ENCODE results near the gene ADAMTS16.
"Not testable (repeated sequence)": the region's sequence is repeated elsewhere in the genome, so short reads cannot be mapped to it uniquely, and the experiment has no call there.

The ADAMTS16 gene

DNA sequence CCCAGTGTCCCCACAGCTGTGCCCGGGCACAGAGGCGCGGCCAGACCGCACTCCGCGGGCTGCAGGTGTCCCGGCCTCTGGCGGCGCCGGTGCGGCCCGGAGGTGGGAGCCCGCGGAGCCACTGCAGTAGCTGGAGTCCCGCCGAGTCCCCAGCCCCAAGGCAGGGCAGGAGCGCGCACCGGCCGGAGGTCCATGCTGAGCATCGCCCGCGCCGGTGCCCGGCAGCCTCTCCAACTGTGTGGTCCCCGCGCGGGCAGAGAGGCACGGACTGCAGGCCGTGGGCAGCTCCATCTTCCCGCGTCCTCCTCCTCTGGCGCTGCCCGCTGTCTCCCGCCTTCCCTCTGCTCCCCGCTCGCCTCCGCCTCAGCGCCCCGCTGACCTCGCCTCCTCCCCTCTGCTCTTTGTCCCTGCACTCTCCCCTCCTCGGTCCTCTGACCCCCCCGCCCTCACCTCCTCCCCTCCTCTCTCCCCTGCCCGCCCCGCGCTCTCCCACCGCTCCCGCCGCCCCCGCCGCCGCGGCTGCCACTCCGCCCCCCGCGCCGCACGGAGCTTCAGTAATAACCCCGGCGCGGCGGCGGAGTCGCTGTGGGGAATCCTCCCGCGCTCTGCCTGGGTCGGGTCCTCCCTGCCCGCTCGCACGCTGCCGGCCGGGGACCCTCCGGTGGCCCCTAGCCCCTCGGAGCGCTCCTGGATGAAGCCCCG is at the start of gene ADAMTS16:
TSS of gene ADAMTS16 (plus strand) at position 554 of the 702 bp plus-strand sequence. CDS start at position 692, 138 bp downstream.
- DNase-seq: no peak

DNA sequence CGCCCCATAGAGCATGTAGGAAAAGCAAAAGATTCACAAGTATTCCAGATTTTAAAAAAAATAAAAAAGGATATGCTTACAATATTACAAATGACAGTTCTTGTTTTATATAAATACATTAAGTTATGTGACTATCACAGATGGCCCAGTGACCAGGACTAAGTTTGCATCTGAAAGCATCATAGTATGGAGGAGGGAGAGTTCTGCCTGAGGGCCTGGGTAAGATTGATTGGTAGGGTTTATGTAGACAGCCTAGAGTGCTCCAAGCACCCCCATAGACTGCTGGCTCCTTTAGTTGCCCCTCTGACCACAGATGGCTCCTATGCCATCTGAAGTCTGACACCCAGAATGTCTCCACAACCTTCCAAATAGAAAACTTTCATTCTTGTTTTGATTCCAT is 48.0 kb upstream of the ADAMTS16 start:
- DNase-seq: no peak

- no peak for DNase-seq
Measured at GRCh38 chr5:5100635-5101034, 39.5 kb upstream of the ADAMTS16 start.

- DNase-seq: no peak
Measured at GRCh38 chr5:5101676-5102075, 38.5 kb upstream of the ADAMTS16 start.

DNA sequence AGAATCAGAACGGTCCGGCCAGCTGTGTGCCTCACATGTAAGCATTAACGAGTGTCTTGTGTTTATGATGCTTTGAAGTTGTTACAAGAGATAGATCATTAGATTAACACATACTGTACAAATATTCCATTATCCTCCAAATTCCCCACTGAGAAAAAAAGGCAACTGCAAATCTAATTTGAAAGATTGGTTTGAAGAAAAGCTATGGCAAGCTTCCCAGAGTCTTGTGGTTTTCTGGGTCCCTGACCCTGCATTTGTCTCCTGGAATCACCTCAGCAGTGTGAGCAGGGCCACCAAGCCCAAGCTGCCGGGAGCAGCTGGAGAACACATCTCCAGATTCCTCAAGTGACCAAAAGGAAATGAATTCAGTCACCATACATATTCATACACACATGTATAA is 36.9 kb upstream of the ADAMTS16 start:
- DNase-seq: no peak

DNA sequence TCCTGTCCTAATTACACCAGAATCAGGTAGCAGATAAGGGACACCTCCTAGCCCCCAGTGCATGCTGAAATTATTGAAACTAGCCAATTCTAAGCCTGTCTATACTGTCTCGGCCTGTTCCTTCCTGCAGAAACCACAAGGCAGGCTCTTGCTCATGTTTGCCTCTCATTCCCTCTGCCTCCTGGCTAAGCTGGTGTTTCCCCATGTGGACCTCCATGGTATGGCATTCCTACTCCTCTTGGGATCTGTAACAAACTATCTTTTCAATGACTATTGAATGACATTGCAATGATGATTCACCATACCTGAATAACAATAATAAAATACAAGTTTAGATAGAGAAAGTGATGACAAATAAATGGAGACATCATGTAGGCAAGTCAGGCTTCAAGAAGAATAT is 35.6 kb upstream of the ADAMTS16 start:
- DNase-seq: no peak

- DNase-seq: no peak
Measured at GRCh38 chr5:5105531-5105930, 34.6 kb upstream of the ADAMTS16 start.

DNA sequence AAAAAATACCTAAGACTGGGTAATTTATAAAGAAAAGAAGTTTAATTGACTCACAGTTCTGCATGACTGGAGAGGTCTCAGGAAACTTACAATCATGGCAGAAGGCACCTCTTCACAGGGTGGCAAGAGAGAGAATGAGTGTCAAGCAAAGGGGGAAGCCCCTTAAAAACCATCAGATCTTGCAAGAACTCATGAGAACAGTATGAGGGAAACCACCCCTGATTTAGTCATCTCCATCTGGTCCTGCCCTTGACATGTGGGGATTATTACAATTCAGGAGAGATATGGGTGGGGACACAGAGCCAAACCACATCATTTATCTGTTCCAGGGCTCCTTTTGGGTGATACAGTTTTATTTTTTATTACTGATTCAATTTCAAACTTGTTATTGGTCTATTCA is 23.2 kb upstream of the ADAMTS16 start:
- no peak for DNase-seq

DNA sequence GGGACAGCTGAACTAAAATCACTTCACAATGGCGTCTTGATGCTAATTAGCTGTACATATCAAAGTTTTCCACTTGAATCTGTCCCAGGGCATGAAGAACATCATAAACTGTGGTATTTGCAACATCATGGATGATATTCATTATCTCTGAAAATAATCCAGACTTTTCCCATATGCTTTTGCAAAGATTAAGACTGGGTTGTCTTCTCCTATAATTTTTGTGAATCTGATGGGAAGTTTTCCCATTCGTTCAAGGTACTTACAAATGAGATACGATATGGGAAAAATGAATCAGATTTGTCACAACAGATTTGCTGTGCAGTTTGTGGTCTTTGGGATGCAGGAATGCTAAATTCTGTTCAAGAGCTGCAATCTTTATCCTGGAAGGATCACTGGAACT is 17.4 kb upstream of the ADAMTS16 start:
- no peak for DNase-seq

- no peak for DNase-seq
Measured at GRCh38 chr5:5124231-5124630, 15.9 kb upstream of the ADAMTS16 start.

GRCh38 chr5:5126444-5126843 is 13.7 kb upstream of the ADAMTS16 start:
- no peak for DNase-seq

GRCh38 chr5:5128766-5129165 is 11.4 kb upstream of the ADAMTS16 start:
- DNase-seq: no peak

DNA sequence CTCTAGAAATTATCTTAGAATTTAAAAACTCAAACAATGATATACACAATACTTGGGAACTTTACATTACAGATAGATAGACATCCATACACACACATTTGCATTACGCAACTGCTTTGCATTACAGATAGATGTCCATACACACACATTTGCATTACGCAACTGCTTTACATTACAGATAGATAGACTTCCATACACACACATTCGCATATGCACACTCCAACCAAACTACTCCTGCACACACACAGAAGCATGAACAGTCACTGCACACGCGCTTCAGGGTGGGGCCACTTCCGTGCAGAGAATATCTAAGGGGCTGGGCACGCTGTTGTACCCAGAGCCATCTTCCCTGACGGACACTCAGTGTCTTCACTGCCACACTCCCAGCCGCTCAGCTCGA is 7.9 kb upstream of the ADAMTS16 start:
- no peak for DNase-seq

DNA sequence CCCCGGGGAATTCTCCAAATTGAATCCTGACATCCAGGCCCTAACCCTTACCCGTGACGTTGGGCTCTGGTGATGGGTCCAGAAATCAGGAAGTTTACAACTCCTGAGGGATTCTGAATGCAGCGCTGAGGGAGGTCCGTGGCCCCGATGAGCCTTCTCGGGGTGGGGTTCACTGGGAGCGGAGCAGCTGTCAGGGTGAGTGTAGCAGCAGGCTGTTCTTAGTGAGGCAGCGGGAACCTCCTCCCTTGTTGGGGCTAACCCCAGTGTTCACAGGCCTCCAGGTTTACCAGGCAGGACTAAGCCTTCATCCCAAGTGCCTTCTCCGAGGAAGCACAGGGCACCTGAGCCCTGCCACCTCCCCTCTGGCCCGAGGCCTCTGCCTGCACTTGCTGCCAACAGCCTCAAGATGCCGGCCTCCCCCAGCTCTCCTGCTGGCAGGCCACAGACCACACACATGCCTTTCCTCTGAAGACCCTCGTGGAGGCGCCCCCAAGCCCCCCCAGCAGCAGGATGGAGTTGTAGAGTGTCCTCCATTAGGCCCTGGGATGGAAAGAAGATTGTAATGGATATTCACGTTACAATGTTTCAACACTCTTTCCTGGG is 7.3 kb upstream of the ADAMTS16 start:
- DNase-seq: no peak

DNA sequence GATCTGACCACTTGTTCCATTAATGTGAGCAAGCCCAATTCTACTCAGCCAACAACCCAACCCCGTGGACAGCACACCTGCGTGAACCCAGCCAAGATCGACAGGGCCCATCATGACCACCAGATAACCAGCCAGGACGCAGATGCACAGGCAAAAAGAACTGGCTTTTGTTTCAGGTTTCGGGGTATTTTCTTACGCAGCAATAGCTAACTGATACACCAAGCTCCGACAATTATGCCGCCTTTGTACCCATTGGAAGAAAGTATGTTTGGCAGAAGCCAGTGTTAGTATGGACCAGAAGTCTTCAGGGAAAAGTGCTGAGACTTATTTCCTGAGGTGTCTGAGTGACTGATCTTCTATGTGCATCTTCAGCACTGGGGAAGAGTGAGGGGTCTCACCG is 6.0 kb upstream of the ADAMTS16 start:
- no peak for DNase-seq

GRCh38 chr5:5135957-5136676 is 4.0 kb upstream of the ADAMTS16 start:
- no peak for DNase-seq

GRCh38 chr5:5137851-5138250 is 2.3 kb upstream of the ADAMTS16 start:
- DNase-seq: not testable (repeated sequence)

- DNase-seq: no peak
Measured at GRCh38 chr5:5139336-5139776, 774 bp upstream of the ADAMTS16 start.

- no peak for DNase-seq
Measured at GRCh38 chr5:5140479-5141338, 579 bp downstream of the ADAMTS16 start.

DNA sequence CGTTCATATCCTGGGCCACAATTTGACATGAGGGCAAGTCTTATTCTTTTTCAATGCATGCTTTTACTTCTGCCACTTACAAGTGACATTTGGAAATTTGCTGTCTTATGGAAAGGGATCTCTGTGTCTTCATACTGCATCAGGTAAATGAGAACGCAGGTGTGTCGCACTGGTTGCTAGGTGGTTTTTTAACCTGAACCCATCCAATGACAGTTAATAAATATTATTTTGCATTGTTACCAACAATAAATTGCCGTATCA is 1.1 kb downstream of the ADAMTS16 start:
- no peak for DNase-seq

DNA sequence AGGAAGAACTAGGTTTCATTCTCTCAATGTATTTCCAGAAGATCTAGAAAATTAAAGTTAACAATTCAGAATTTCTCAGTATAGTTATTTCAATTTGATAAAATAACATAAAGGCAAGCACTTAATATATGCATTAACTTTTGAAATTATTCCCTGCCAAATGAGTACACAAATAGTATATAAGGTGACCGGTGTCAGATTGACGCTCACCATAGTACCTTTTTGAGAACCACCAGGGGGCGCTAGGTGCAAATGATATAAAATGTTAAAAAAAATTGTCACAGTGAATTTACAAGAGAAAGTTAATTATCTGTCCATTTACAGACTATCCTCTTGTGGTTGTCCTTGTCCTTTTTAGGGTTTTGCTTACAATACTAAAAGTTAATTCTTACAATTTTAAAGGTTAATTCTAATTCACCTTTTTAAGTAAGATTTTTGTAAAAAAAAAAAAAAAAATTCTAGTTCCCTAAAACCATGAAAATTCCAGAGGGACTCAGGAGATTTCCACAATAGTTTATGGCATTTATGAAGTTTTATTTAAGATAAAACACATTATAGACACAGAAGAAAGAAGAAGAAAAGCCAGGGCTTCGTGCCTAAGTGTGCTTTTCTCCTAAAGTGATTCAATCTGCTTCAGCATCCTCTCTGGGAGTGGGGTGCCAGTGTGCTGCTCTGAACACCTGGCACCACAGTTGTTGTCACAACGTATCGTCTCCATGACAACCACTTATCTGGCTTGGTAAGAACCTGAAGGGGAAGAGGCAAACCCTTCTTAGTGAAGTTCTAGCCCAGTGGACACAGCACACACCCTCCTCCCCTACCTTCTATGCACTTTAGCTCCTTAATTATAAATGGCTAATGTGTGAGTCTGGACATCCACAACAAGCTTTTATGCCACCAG is 1.7 kb downstream of the ADAMTS16 start:
- DNase-seq: no peak

GRCh38 chr5:5144441-5144840 is 4.3 kb downstream of the ADAMTS16 start:
- DNase-seq: no peak

All from NCI-H1436 treated with DMSO at 0.1 percent for 48 hours (cell line).